HT-29 (cell line): Measurements from ENCODE around the gene RNPEPL1. TPM values are rescaled to one million over a fixed set of nuclear protein-coding genes. Genes with fewer than 3 reads are reported as not detected.
"Not testable (repeated sequence)": the region's sequence is repeated elsewhere in the genome, so short reads cannot be mapped to it uniquely, and the experiment has no call there.

Experiments used
- DNase-seq: peaks from one replicate; pipeline ENCODE4 v3.0.0-alpha.2; 2015; ENCODE audit warnings: low spot score
- total RNA-seq: library from RNA; depleted of rRNA; stranded (reverse); fragments of >200 nt; shearing (Covaris generic); gene quantifications from 2 replicates; pipeline ENCODE4 v1.2.3, GENCODE V29; 2014

The RNPEPL1 gene
- total RNA-seq, 1 experiment from 2014 or later: 74.9 TPM

DNA sequence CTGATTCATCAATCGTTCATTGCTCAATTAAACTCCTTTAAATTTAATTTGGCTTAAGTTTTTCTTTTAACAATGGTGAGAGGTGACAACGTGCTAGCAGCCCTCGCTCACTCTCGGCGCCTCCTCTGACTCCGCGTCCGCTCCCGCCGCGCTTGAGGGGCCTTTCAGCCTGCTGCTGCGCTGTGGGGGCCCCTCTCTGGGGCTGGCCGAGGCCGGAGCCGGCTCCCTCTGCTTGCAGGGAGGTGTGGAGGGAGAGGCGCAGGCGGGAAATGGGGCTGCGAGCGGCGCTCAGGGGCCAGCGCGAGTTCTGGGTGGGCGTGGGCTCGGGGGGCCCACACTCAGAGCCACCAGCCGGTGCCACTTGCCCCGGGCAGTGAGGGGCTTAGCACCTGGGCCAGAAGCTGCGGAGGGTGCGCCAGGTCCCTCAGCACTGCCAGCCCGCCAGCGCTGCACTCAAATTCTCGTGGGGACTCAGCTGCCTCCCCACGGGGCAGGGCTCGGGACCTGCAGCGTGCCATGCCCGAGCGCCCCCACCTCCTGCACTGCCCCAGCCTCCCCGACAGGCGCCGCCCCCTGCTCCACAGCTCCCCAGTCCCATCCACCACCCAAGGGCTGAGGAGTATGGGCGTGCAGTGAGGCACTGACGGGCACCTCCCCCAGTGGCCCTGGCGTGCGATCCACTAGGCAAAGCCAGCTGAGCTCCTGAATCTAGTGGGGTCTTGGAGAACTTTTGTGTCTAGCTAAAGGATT, 30.1 kb upstream of the RNPEPL1 start:
- DNase-seq: no peak

DNA sequence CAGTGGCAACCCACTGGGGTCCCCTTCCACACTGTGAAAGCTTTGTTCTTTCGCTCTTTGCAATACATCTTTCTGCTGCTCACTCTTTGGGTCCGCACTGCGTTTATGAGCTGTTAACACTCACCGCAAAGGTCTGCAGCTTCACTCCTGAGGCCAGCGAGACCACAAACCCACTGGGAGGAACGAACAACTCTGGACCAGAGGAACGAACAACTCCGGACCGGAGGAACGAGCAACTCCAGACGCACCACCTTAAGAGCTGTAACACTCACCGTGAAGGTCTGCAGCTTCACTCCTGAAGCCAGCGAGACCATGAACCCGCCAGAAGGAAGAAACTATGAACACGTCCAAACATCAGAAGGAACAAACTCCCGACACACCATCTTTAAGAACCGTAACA, 29.2 kb upstream of the RNPEPL1 start:
- not testable (repeated sequence) for DNase-seq

DNA sequence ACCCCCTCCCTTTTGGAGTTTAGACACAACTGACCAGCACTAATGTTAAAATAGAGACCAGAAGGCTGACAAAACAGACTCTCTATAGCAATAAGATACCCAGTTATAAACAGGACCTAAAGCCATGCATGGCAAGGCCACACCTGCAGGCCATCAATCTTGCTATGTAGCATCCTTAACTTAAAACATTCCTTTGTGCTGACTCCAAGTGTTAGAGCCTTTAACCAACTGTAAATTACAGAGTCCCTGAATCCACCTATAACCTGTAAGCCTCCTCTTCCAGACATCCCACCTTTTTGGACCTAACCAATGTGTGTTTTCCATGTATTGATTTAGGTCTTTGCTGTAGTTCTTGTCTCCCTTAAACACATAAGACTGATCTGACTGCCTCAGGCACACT, 28.4 kb upstream of the RNPEPL1 start:
- DNase-seq: no peak

DNA sequence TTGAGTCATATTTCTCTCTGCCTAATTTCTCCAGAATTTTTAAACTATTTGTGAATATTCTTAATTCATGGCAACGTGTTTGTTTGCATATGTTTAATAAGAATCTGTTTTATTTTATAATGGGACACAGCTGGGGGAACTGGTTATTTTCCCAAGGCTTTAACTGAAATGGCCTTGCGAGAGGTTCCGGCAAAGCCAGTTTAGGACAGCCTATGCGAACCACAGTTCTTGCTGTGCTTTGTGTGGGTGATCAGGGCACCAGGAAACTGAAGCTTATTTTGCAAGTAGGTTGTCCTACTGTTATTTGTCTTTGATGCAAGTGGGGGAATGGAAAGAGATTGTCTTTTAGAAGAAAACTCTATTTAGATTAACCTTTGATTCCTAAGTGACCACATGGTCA, 17.0 kb upstream of the RNPEPL1 start:
- no peak for DNase-seq

DNA sequence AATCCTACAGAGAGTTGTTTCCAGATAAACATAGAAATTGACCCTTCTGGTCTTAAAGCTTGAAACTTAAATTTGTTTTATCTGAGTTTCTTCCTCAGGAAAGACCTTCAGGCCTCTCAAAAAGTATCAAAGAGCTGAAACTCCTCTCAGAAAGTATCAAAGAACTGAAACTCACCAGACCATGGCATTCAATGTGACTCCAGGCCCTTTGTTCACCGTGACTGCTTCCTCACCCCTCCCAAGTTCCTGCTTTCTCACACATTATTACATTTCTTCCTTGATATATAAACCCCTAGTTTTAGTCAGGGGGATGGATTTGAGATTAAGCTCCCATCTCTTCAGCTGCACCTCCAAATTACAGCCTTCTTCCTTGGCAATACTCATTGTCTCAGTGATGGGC, 16.5 kb upstream of the RNPEPL1 start:
- DNase-seq: no peak

DNA sequence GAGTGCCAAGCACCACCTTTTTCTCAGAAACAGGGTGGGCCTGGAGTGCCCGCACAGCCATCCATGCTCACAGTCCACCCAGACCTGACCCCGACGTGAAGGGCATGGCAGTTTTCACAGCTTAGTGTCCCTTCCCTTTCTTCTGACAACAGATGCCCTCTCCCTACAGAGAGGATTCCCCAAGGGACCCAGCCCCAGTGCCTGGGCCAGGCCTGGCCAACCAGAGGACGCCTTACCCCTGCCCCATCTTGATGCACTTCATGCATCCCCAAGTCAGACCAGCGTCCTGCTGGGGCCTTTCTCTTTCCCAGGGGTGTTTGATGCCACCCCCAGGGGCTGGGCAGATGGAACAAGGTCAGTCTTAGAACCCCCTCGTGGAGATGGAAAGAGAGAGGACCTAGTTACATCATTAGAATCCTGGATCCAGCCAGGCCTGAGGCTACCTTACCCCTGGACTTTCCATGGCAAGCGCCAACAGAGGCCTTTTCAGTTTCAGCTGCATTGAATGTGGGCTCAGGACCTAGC, 14.3 kb upstream of the RNPEPL1 start:
- no peak for DNase-seq

DNA sequence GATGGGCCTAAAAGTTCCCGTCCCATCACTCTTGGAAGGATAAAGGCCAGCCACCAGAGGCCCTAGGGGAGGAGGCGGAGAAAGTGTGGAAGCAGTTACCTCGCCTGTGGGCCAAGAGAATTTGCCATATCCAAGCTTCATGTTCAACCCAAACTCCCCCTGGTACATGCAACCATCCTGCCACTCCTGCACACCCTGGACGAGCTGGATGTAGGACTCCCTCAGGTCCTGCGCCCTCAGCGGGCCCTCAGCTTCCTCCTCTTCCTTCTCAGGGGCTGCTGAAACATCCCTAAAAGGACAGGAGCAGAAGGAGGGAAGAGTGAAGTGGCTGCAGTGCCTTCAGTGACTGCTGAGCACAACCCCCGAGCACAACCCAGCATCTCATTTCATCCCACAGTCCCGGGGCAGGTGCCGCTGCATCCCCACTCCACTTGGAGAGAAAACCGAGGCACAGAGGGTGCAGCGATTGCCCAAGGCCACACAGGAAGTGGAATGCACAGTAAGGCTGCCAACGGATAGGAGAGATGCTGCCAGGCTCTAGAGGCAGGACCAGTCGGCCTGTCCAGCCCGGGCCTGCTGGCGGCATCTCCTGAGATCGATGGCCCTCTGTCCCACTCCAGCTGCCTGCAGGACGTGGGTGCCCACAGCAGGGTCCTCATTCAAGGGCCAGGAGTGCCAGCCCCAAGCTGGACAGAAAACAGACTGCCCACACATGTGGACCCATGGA, 13.4 kb upstream of the RNPEPL1 start:
- no peak for DNase-seq

DNA sequence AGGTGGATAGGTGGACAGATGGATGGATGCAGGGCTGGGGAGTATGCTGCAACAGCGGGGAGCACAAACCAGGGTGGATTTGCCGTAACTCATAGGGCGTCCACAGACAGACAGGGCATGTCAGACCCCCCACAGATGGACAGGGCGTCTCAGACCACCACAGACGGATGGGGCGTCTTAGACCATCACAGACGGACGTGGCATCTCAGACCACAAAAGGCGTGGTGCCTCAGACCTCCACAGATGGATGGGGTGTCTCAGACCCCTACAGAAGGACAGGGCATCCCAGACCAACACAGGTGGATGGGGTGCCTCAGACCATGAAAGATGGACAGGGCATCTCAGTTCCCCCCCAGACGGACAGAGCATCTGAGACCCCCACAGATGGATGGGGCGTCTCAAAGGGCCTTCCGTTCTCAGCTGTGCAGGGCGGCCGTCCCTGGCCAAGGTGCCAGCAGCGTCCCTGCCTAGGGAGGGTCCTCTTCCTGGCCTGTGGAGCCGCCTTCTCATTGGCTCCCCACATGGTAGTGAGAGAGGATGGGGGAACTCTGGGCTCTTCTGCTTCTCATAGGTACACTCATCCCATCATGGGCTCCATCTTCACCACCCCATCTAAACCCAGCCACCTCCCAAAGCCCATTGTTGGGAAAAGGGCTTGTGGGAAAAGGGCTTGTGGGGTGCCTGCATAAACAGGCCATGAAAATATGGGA, 12.6 kb upstream of the RNPEPL1 start:
- DNase-seq: no peak

DNA sequence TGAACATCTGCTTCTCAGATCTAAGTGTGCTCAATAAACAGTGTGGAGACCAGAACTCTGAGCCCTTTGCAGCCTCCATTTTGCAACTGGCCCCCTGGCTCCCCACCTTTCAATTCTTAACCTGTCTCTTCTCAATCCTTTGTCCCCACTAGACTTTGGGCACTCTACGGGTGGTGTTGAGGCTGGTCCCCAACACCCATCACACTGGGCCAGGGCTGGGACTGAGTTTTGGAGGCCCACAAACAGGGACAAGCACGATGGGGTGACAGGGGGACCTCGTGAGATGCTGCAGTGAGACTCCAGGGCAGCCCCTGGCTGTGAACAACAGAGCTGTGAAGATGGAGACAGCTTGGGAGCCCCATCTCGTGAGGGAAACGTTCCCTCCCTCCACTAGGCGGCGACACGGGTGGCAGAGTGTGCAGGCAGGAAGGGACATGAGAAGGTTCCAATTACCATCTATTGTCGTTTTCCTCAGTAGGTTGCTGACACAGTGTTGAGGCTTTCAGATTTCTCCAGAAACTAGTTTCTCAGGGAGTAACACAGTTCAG, 11.7 kb upstream of the RNPEPL1 start:
- peak; percentile 53 for DNase-seq

DNA sequence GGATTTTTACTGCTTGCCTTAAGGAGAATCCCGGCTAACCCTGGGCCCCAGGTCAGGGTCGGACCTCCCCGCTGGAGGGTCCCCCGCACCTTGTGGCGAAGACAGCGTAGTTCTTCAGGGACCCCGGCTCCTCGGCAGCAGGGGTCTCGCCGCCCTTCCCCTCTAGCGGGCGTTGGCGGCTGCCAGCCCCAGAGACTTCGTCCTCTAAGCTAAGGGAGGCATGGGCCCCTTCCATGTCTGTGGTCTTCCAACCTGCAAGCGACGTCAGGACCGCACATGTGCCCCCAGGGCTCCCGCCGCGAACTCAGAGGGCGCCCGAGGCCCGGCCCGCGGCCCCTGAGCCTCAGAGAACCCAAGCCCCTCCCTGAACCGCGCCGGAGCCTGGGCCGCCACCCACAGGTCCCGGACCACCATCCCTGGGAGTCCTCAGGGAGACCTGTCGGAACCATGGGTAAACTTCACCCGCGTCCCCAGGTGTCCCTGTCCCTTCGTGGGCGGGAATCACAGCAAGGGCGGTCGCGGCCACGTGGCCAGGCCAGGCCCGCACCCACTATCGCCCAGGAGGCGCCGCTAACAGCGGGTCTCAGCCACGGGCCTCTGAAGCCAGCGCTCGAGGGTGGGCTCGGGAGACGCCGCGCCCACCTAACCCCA, 11.1 kb upstream of the RNPEPL1 start:
- DNase-seq: no peak

DNA sequence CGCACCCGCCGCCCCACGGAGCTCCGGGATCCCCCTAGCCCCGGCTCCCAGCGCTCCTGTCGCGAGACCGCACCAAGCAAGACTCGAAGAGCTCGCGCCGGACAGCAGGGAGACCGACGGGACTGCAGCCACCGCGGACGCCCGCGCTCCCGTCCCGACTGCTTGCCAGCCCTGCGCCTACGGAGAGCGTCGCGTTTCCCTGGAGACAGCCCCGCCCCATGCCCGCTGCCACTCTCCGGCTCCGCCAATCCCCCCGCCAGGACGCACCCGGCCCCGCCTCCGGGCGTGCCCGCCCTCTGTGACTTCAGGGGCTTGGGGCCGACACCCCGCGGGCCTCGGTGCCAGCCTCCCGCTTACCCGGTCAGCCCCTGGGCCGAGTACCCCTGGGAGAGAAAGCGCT, 10.5 kb upstream of the RNPEPL1 start, which contains the start of gene ANKMY1:
Gene ANKMY1 (minus strand): TSS at position 181 of the 400 bp plus-strand sequence. CDS start 653 bp downstream, outside the sequence.
- DNase-seq: no peak

DNA sequence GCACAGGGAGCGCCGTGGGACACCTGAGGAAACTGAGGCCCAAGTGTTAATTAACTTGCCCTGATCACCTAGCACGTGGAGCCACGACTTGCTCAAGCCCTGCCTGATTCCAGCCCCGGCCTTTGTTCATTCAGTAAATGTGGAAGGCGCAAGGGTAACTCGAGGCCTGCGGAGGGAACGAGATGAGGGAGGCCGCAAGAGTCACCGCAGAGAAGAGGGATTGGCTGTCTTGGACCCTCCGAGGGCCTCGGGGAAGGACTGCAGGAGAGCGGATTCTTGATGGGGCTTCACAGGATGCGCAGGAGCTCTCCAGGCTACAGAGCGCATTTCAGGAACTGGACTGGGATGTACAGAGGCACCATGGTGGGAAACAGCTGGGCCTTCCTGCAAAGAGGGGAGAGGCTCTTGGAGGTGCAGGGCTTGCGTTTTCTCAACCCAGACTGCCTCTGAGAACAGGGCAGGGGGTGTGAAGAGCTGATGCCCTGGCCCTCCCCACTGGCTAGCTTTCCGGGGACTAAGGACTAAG, 10.0 kb upstream of the RNPEPL1 start:
- DNase-seq: no peak

DNA sequence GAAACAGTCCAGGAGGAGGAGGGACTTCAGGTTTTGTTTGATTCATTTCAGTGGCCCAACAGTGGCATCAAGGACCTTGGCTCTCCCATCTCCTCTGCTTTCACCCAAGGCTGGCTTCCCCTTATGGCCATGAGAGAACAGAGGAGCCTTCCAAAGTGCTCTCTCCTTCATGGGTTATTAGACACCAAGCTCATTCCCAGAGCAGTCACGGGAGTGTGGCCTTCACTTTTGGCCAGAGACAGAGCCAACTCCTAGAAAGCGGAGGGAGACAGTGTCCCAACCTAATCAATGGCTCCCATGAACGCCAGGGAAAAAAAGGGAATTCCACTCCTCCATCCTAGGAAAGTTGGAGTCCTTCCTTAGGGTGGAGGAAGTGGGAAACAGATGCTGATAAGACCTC, 9.0 kb upstream of the RNPEPL1 start:
- no peak for DNase-seq

DNA sequence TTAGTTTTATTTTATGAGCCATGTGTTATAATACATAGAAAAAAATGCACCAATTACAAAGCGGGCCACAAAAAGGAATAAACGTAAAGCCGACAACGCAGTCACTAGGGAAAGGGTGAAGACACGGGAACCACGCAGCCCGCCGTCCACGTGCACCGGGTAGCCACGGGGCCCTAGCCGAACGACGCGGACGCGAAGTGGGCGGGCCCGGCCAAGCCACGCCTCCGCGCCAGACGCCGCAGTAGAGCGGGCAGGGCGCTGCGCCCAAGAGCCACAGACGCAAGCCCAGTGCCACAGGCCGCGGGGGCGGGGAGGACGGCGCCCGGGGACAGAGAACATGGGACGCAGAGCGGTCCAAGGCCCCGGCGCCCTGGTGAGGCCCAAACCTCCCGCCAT, 8.2 kb upstream of the RNPEPL1 start, which contains the start of gene DUSP28:
Gene DUSP28 (plus strand): TSS at position 274 of the 396 bp plus-strand sequence. CDS start 328 bp downstream, outside the sequence.
- peak; percentile 89 for DNase-seq

DNA sequence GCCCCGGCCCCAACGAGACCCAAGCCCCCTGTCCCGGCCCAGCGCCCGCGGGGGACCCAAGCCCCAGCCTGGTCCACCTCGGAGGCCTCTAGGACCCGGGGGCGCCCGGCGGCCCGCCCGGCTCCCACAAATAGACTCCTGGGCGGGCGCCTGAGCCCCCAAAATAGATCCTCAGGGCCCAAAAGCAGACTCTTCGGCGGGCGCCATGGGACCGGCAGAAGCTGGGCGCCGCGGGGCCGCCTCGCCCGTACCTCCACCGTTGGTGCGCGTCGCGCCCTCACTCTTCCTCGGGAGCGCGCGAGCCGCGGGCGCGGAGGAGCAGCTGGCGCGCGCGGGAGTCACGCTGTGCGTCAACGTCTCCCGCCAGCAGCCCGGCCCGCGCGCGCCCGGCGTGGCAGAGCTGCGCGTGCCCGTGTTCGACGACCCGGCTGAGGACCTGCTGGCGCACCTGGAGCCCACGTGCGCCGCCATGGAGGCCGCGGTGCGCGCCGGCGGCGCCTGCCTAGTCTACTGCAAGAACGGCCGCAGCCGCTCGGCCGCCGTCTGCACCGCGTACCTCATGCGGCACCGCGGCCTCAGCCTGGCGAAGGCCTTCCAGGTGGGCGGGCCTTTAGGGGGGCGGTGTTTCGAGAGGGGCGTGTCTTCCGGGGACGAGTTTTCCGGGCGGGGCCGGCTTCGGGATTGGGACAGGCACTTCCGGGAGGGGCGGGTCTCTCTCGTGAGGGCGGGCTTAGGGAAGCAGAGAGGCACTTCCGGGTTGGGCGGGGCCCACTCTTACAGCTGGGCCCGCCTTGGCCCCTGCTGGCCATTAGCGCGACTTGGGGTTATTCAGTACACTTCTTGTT, 7.6 kb upstream of the RNPEPL1 start:
- DNase-seq: peak; percentile 98

DNA sequence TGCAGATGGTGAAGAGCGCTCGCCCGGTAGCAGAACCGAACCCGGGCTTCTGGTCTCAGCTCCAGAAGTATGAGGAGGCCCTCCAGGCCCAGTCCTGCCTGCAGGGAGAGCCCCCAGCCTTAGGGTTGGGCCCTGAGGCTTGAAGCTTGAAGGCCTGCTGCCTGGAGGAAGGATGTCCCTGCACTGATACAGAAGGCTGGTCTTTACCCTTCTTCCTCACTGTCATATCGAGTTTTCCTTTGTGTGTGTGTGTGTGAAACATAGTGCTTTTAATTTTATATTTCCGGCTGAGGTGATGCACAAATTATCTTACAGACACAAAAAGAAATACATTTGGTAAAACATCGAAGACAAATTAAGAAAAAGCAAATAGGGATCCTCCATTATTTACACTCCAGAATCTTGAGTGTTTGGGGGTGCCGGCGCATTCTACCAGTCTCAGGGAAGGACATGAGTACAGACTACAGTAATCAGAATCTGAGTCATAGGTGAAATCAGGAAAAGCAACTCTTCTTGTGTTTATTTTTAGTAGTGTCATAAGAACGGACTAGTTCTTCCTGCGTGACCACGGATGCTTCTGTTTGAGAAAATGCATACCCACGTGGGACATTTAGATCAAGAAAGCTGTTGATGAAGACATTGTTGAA, 6.8 kb upstream of the RNPEPL1 start:
- peak; percentile 63 for DNase-seq

DNA sequence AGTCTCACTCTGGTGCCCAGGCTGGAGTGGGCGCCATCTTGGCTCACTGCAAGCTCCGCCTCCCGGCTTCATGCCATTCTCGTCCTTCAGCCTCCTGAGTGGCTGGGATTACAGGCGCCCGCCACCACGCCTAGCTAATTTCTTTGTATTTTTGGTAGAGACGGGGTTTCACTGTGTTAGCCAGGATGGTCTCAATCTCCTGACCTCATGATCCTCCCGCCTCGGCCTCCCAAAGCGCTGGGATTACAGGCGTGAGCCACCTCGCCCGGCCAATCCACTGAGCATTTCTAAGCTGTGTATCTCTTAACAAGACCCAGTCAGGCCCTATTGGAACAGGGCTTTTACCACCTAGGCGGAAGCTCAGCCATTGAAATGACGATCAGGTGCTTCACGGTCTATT, 5.1 kb upstream of the RNPEPL1 start:
- DNase-seq: not testable (repeated sequence)

DNA sequence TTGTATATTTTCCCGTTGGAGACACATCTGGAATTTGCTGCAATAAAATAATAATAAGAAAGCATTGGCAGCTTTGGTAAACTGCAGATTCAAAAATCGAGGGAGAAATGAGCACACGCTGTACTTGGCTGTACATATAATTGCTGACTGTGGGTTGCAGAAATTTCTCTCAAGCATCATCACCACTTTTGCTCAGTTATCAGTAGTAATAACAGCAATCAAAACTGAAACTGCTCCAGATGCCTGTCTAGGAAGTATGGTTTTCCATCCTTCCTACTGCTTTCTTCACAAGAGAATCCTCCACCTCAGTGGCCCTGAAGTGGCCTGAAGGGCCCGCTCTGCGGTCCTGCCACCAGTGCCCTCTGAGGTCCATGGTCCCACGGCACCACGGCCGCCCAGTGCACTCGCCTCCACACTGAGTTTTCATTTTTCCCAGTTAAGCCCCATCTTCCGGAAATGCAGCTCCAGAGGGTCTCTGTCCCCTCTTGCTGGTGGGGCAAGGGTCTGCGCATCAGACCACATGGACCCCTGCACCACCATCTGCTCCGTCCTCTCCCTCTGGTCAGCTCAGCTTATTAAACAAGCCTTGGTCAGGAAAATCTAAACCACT, 4.2 kb upstream of the RNPEPL1 start:
- no peak for DNase-seq
